Stimulated activated CD4-positive, alpha-beta T cell treated with anti-CD3 and anti-CD28 coated beads, Interleukin-2, amount 100 ng/mL, for 4 hours (primary cell): ENCODE measurements around the gene CXCL5.

Source experiments
- DNase-seq: peaks from one replicate; pipeline ENCODE4 v3.0.0-alpha.2; 2020; ENCODE audit warnings: low read depth

CXCL5 gene

DNA sequence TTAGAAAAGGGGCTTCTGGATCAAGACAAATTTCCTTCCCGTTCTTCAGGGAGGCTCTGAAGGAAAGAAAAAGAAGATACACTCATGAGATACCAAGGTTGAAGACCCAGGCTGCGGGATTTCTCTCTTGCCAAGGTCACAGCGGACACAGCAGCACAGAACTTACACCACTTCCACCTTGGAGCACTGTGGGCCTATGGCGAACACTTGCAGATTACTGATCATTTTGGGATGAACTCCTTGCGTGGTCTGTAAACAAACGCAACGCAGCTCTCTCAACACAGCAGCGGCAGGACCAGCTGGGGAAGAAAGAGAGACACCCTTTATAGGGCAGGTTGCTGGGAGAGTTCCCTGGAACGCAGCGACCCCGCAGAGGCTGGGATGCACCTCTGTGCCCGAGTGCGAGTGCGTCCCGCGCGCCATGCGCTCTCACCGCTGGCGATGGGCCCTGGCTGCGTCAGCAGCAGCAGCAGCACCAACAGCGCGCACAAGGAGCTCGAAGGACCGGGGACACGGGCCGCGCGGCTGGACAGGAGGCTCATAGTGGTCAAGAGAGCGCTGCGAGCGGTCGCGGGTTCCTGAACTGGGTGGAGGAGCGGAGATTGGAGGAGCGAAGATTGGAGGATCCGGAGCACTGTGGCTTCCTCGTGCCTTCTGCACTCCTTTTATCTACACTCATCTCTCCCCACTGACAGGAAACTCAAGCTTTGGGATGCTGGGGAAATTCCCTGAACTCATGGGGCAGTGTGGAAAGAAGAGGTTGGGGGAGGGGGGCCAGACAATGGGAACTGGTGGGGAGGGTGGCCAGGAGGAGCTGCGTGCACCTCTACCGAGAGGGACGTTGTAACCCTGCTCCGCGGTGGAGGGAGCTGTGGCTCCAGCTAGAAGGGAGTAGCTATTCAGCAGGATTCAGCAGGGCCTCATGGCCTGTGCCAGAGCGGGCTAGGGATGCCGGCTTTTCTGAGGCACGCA lies at the start of gene CXCL5:
Gene CXCL5 (minus strand): TSS at position 638 of the 972 bp plus-strand sequence. CDS start 96 bp downstream, at position 542.
- no peak for DNase-seq

DNA sequence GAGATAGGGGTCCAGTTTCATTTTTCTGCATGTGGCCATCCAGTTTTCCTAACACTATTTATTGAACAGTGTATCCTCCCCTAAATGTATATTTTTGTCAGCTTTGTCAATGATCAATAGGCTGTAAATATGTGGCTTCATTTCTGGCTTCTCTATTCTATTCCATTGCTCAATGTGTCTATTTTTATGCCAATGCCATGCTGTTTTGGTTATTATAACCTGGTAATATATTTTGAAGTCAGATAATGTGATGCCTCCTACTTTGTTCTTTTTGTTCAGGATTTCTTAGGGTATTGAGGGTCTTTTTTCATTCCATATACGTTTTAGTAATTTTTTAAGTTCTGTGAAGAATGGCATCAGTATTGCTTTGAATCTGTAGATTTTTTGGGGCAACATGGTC lies 48.7 kb upstream of the CXCL5 start:
- no peak for DNase-seq

DNA sequence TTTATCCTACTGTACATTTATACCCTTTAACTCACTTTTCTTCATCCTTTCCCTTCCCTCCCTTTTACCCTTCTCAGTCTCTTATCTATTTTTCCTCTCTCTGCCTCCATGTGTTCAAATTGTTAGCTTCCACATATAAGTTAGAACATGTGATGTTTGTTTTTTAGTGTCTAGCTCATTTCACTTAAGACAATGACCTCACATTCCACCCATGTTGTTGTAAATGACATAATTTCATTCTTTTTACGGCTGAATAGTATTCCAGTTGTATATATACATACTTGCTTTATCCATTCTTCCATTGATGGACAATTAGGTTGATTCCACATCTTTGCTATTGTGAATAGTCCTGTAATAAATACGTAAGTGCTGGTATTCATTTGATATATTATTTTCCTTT lies 47.3 kb upstream of the CXCL5 start:
- DNase-seq, result no peak

DNA sequence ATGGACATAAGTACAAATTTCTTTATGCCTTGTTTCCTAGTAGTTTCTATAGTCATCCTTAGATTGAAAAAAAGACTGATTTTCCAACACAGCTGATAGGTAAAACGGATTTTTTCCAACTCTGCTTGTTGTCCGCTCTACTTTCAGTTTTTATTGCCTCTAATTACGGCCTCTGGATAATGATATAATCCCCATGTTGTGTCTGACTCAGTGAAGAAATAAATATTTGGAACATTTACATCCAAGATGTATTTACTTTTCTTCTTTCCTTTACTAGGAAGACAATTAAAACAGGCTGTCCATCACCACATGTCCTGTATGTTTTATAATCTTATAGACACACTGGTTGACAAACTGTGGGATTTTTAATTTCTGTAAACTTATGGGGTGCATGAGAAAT lies 46.8 kb upstream of the CXCL5 start:
- no peak for DNase-seq

DNA sequence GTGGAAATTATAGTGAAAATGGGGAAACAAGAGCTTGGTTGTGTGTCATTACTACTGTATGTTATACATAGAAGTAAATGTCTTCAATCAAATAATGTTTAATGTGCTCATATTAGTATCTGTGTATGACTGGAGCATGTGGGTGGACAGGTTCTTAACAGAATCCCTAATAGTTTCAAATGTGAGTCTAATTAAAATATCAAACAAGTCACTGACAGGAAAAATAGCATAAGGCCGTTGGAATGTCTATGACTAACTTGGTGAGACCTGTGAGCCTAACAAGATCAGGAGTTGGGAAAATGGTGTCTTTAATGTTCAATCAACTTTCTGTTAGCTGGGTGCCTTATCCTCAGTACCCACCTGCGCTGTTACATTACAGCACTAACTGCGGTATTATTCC lies 46.2 kb upstream of the CXCL5 start:
- no peak for DNase-seq

DNA sequence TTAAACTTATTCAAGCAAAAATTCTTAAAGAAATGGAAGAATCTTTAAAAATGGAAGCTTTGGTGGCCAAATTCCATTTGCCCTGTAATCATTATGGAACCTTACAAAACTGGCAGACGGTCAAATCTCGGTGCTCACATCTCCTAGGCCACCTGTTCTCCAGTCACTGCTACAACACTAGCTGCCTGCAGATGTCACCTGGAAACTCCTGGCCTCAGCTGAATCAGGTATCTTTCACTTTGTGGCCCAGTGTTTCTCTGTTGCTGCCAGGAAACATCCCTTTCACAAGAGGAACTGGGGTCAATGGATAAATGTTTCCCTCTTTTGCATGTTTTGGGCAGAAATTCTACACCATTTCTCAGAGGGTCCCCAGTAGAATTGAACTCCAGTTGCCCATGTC lies 44.2 kb upstream of the CXCL5 start:
- no peak for DNase-seq

DNA sequence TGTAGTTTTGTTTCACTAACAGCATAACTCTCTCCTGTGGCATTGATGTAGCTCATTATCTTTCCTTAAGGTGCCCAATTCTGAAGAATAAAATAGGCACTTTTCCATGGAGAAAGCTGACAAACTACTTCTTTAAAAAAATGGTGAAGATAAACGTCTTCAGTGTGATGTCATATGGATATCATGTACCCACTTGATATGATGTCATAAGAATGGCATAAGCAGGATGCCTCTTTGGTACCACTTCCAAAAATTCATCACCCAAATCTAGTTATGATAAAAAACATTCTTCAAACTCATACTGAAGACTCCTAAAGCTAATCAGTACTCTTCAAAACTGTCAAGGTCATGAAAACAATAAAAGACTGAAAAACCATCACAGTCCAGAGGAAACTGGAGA lies 42.9 kb upstream of the CXCL5 start:
- no peak for DNase-seq

DNA sequence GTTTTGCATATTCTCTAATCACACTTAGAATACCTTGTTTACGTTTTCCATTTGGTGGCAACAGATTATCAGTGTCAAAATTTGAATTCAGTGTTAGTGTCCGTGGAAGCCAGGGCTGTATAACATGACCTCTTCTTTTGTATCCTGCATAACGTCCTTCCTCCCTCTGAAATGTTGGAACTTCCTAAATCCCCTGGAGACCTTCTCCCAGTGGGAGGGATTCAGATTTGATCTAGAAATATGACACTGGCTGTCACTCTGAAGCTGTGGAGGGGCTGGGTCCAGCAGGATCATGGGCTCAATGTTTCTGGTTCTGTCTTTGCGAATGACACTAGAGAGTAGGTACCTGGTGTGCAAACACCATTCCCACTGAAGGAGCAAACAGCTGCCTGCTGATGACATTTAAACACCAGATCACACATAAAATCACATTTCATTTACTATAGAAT lies 40.9 kb upstream of the CXCL5 start:
- DNase-seq, result no peak

DNA sequence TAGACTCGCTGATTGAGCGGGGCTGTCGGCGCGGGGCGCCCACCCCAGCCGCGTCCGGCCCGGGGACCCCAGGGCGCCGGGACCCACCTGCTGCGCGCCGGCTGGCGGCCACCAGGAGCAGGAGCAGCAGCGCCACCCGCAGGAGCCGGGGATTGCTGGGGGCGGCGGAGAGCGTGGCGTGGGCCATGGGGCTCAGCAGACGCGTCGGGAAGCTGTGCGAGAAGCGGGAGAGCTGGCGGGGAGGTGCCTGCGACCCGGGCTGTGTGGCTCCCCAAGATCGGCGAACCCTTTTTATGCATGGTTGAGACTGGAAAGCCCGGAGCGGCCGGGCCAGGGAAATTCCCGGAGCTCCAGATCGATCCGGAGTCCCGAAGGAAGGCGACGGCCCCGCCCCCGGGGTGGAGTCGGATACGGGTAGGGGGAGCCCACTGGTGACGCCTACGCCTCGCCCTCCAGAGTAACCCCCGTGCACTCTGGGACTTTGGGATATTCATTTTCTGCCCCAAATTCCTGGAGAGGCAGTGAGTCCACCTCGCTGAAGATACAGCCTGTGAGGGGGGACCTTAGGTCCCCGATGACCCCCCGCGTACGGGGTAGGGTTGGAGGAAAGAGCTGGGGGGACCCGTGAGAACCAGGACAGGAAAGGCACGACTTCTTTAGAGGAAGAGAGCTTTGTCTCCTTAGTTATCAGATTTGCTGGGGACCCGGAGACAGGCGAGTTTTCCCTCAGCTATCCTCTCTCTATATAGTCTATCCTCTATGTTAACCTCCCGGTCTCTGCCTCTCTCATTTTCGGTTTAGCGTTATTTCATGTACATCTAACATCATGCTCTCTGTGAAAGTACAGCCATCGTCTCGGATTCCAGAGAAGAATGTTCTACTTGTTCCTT lies 40.2 kb upstream of the CXCL5 start, which contains the start of gene CXCL3:
Gene CXCL3 (minus strand): TSS at position 265 of the 890 bp plus-strand sequence. CDS start 78 bp downstream, at position 187.
- no peak for DNase-seq

DNA sequence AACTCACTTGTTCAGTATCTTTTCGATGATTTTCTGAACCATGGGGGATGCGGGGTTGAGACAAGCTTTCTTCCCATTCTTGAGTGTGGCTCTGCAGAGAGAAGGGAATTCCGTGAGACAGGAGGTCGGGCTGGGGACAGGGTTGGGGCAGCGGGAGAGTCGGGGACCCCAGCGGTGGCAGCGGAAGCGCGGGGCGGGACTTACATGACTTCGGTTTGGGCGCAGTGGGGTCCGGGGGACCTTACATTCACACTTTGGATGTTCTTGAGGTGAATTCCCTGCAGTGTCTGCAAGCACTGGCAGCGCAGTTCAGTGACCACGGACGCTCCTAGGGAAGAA lies 39.6 kb upstream of the CXCL5 start:
- DNase-seq, result no peak

DNA sequence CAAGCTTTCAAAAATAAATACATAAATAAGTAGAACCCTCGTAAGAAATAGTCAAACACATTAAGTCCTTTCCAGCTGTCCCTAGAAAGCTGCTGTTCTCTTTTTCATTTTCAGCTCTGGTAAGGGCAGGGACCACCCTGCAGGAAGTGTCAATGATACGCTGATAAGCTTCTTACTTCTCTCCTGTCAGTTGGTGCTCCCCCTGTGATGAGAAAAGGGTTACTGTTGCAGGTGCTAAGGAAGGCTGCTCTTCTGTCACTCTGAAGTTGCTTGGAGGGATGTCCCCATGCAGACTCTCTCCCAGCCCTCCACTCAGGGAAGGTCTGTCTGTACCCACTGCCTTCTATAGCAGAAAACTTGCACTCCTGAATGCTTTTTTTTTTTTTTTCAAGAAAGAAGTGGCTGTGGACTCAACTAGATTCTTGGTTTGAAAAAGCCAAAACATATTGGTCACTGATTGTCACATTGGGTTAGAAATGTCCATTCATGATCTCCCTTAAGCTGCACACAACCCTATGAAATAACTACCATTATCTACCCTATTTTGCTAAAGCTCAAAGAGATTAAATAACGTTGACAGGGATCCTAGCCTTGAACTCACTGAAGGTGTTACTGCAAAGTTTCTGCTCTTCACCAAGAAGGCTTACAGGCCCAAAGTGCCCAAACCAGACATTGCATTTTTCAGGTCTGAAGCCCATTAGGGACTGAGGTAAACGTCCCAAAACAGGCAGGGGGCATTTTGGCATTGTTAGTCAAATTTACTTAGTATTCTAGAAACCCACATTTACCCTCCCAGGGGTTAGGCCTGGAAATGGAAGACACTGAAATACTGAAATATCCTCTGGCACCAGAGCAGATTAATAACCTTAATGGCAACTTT lies 38.8 kb upstream of the CXCL5 start:
- no peak for DNase-seq

DNA sequence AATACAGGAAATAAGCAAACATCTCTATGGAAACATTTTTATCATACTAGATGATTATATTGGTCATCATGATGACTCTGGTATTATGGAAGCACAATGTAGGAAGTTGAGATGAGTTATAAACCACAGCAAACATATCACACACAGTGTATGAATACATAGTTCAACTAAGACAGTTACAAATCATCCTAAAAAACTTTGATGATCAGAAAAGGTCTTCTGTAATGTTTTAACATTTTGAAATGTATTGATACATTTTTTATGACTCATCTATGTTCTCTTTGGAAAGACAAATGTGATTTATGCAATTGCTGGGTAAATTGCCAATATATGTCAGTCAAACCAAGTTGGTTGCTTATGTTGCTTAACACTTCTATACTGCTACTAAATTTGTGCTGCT lies 35.3 kb upstream of the CXCL5 start:
- no peak for DNase-seq

DNA sequence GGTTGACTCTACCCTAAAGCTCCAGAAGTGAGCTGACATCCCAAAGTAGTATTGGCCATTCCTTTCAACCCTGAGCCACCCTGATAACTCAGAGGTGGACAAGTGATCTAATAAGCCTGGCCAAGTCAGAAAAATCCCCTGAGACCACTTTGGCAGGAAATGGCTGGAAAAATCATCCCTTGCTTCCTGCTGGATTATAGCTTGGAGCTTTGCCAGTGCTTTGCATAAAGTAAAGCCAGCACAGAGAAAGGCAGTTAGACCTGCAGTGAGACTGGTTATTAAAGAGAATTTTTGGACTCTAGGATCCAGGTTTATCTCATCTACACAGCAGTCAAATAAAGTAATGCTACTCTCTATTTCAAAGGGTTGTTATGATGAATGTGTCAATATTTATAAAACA lies 33.6 kb upstream of the CXCL5 start:
- DNase-seq, result no peak

DNA sequence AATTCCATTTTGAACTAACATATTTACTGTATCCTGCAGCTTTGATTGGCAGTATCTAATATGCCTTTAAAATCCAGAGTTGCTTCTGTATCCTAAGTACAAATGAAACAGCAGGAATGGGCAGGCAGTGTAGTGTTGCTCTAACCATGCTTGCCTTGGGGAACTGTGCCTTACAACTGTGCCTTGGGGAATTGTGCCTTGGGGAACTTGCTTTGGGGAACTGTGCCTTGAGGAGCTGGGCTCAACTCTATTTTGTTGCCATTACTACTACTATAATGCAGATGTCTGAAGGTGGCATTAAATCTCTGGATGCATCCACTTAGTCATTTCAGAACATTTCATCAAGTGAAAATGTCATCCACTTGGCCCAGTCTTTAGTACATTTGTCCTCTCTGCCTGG lies 33.1 kb upstream of the CXCL5 start:
- no peak for DNase-seq

DNA sequence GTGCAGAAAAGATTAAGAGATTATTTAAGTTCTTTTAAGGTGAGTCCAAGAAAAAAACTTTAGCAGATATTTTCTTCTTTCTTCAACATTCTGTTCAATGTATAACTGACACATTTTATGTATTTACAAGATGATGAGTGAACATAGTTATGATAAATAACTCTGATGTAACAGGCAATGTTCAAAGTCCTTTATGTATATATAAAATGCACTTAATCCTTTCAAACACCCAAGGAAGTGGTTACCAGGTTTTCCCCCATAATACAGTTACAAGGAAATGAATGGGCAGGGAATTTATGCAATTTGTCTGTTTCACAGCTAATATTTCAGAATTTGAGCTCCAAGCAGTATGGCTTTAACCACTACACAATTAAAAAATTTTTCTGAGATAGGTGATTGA lies 31.8 kb upstream of the CXCL5 start:
- no peak for DNase-seq

DNA sequence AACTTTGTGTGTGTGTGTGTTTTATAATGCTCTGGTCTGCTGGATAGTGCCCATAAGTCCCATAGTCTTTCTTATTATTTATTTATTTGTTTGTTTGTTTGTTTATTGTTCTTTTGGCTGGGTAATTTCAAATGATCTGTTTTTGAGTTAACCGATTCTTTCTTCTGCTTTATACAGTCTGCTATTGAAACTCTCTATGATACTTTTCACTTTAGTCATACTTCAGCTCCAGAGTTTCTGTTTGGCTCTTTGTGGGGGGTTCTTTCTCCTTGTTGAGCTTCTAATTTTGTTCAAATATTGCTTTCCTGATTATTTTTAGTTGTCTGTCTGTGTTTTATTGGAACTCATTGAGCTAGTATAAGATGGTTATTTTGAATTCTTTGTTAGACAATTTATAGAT lies 30.0 kb upstream of the CXCL5 start:
- DNase-seq, result no peak

DNA sequence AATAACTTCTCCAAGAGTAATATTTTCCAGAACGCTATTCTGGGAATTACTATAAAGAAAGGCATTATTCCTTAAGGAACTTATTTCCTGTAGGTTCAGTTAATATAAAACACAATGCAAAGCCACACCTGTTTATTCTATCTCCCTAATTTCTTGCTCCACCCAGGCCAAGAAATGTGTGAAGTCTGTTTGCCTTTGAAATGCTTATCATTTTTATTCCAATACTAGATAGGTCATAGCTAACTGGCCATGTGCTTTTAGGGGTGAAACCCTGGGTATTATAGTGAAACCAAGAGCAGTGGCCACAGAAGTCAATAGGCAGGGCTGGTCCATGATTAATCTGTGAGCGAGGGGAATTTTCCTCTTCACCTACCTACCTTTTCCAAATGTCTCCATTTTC lies 25.2 kb upstream of the CXCL5 start:
- no peak for DNase-seq

DNA sequence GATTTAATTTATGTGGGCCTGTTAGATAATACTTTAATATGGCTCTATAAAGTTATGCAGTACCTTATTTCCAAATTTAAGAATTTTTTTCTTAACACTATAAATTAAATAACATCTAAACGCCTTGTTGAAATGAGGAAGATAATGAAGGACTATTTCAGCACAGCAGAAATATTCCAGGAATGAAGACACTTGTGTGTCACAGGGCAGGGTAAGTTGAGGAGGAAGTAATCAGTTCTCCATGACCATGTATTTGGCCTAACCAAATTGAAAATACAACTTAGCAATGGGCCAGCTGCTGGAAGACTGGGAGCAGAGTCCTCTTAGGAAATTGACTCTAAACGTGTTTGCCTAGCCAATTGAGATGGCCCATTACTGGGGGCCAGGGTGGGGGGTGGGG lies 23.1 kb upstream of the CXCL5 start:
- DNase-seq, result no peak

DNA sequence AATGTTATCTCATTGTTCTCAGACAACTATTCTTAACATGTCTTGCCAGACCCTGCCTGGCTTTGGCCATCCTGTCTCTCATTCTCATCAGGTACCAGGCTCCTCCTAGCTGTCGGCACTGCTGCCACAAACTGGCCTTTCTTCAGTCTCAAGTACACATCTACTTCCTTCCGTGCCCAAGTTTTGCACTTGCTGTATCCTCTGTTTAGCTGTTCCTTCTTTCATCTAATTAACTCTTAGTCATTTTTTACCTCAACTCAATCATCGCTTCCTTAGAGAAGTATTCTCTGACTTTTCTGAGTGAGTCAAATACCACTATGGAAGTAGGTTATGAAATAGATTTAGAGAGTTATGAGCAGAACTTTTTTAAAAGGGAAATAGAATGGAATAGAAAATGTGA lies 20.3 kb upstream of the CXCL5 start:
- no peak for DNase-seq

DNA sequence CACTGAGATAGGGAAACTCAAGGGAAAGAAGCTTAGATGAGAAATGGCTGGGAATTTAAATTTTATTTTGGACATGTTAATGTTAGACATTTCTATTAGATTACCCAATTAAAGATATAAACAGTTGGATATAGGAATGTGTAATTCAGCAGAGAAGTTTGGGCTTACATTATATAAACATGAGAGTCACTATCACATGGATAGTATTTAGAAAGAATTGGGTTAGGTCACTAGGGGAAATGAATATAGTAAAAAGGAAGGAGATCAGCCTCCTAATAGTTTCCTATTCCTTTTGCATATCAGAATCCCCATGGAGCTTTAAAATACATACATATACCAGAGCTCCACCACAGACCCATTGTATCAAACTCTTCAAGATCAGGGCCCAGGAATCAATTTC lies 19.6 kb upstream of the CXCL5 start:
- DNase-seq, result no peak

DNA sequence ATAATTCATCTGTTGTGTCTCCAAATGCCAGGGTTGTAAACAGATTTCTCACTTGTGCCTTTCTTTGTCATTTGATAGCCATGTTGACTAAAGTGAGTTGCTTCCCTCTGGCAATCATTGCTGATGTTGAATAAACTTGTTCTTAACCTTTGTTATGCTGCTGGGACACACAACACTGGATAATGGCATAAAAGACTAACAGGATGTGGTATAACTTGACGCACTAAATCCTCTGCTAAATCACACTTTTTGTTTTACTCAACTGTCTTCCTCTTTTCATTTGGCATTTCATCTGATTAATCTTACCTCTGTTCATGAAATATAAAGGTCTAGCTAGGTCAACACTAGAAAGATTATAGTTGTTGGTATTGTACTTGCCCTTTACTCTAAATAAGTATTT lies 17.6 kb upstream of the CXCL5 start:
- no peak for DNase-seq
